ENCODE data around the gene KRT15.

KRT15 gene

DNA sequence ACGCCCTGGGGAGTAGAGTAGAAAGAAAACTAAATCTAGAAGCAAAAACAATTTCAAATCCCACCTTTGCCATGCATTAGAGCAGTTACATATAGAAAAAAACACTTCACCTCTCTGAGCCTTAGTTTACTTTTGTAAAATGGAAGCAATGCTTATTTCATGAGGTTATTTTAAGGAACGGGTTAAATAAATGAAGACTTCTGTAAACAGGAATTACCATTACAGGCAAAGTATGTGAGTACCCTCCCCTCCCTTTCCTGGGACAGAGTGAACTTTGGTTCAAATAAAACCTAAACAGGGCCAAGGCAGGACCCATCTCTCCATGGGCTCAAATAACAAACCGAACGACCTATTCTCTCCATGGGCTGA is 4.5 kb upstream of the KRT15 start:
- DNase-seq, result no peak

DNA sequence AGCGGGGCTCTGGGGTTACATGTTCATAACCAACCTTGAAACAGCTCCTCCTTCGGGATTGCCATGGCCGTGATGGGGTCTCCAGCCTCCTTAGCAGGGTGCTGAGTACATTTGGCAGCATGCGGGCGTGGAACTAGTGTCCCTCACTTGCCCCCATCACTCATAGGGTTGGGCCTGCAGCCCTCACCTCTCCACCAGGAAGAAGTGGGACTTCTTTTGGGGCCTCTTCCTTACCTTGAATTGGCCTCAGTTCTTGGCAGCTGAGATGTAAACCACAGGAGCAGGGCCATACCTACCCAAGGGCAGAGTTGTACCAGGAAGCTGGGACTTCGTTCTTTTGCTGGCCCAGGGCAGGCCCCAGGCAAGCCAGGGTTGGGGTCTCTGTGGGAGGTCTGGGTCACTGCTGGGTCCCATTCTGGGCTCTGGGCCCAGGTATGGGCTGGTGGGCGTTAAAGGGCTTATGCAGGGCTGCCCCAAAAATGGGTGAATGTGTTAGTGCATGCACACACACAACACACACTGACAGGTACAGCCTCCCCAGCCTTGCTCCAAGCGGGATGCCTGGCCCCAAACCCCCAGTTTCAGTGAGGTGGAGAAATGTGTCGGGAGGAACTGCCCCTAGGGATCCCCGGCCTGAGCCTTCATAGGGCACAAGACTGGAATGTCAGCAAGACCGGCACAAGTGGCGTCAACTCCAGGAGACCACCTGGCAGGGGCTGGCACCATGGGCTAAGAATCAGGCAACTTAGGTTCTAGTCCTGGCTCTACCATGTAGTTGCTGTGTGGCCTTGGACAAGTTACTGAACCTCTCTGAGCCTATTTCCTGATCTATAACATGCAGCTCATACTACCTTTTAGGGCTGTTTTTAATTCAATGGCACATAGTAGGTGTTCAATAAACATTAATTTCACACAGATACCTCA is 3.9 kb upstream of the KRT15 start:
- no peak for DNase-seq

DNA sequence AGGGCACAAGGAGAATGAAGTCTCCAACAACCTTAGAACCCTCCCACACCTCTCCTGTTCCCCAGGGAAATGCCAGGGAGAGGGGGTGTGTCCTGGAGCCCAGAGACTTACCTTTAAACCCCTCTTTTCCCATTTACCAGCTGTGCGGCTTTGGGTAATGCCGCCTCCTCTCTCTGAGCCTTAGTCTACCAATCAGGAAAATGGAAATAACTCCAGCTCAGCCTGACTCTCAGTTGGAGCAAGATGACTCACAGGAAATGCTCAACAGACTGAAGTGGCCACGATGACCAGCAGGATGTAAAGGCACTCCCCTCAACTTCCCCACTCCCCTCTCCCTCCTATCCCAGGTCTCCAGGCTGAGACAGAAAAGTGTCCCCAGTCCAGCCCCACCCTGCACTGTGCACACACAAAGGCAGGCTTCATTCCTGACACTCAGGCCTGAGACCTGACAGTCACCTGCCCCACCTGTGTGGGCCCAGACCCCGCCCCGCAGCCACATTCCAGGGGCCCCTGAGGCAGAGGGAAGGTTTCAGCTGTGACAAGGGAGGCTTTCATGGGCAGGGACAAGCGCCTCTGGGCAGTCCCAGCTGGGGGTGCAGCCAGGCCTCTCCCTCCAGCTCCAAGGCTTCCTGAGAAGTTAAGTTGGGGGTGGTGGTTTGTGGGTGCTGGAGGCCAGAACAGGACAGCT is 3.0 kb upstream of the KRT15 start:
- no peak for DNase-seq

DNA sequence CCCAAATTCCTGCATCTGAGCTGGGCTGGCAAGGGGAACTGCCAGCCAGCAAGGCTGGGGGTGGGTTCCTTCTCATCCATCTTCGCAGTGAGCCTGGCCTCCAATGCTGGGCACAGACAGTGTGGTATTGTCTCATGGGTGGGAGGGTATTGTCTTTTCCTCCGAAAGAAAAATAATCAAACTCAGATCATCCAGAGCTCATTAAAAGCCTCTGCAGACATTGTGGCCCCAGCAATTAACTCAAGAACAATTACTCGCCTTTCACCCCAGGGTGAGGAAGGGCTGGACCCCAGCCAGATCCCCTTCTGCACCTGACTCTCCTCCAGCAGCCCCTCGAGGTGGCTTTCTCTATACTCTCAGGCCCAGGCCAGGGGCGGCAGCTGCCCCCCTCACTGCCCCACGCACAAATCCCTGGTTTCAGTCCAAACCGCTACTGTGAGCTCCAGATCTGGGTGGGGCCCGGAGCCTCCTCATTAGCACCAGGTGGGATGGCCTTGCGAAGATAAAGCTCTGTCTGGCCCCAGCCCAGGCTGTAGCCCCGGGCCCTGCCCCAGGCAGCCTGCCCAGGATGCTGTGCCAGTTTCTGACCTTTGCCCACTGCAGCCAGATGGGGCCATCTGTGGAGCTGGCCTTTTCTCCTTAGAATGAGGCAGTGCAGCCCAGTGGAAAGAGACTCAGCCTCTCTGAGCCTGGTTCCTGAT is 2.3 kb upstream of the KRT15 start:
- DNase-seq, result no peak

DNA sequence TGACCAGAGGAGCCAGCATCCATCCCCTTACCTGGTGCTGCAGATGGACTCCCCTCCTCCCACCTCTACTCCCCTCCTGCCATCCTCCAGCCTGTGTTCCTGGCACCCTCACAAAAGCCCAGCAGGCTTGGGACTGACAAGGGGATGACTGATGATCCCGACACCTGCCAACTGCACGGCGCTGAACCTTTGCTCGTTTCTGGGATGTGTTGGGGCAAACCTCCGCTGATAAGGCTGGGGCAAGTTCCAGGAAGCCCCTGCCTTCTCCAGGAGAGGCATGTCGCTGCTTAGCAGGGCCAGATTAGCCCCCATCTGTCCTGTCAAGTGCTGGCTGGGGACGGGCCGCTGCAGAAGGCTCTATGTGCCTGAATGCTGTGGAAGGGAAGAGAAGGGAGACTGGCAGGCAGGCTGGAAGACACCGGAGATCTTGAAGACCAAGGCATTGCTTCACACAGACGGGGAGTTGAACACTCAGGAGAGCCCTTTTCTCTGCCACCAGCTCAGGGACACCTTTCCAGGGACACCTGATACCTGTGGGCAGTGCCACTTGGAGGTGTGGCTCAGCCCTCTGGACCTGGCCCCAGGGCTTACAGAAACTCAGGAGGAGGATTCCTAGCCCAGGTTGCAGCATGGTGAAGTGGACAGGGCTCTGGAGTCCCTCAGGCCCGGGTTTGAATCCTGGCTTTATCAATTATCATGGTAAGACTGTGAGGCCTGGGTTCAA is 973 bp upstream of the KRT15 start:
- DNase-seq, result no peak

DNA sequence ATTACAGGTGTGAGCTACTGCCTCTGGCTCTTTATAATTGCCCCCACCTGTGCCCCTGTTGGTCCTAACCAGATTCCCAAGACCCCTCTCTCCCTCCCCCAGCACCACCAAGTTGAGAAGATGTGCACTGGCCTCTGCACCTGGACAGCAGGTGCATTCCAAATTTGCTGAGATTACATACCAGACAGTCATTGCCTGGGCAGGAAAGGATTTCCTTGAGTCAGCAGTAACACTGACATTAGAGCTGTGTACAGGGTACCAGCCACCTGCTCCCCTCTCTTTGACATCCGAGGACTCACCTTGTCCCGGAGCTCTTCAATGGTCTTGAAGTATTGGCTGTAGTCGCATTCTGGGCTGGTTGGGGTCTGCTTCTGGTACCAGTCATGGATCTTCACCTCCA is 659 bp downstream of the KRT15 start:
- DNase-seq, result no peak

DNA sequence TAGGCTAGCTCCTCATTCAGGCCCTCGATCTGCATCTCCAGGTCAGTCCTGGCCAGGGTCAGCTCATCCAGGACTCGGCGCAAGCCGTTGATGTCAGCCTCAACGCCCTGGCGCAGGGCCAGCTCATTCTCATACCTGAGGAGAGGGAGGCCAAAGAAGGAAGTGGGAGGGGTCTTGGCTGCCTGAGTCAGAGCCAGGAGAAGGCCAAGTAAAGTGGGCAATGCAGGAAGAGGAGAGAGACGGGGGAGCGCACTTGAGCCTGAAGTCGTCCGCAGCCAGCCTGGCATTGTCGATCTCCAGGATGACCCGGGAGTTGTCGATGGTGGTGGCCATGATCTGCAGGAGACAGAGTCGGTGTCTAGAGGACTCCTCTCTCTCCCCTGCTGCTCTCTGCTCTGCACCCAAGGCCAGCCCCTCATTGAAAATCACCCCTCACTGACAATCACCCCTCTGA is 1.8 kb downstream of the KRT15 start:
- DNase-seq, result no peak

DNA sequence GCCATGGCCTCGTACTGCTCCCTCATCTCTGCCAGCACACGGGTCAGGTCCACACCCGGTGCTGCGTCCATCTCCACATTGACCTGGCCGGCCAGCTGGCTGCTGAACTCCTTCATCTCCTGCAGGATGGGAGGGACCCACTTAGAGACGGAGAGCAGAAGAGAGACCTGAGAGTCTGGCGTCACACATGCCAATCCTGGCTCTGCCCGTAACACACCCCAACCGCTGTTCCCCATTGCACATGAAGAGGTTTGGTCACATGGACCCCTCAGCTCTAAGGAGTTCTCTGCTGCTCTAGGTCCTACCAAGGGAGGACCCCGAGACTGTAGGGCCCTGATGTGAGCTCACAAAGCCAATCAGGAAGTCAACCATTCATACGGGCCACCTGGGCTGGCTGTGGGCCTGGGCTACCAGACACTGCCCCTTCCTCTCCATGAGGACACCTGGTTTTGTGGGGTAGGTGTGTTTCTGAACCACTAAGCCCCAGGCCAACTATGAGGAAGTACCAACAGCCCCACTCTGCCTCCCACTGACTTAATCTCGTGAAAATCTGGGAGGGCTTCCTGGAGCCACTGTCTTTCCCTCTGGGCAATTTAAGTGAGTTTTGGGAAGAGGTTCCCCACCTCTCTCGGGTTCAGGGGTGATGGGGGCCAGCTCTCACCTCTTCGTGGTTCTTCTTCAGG is 2.4 kb downstream of the KRT15 start:
- no peak for DNase-seq

DNA sequence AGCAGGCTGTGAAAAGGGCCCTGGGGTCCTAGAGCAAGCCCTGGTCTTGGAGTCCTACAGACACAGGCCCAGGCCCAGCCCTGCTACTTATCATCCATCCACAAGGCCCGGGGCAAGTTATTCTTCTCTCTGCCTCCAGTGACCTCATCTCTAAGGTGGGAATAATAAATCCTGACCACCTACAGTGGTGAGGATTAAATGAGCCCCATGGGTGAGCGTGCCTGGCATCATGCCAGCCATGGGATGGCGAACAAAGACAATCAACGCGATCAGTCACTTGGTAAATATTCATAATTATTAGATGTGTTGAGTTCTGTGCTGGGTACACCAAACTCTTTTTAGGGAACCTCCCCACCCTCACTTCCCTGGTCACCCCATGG is 5.5 kb downstream of the KRT15 start:
- no peak for DNase-seq

DNA sequence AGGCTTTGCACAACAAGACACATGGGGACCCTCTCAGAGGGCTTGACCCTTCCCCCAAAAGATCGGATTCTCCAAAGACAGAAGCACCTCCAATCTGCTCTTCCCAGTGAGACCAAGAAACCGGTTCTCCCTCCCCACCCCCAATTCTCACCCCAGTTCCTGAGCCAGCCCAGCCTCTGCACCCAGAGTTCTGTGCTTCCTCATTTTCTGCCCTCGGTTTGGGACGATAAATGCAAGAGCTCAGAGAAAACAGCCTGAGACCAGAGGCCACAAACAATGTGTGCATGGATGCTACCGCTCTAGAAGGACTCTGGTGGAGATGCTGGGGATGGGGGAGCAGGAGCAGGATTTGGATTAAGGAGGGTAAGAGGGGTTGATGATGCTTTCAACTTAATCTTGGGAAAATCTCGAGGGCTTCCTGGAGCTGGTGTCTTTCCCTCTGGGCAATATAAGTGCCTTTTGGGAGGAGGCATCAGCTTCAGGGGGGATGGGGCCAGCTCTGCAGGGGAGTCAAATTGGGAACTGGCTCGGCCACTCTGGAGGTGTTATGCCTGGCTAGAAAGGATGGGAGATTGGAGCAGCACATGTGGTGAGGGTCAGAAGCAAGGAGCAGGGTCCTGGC is 6.0 kb downstream of the KRT15 start:
- no peak for DNase-seq

DNA sequence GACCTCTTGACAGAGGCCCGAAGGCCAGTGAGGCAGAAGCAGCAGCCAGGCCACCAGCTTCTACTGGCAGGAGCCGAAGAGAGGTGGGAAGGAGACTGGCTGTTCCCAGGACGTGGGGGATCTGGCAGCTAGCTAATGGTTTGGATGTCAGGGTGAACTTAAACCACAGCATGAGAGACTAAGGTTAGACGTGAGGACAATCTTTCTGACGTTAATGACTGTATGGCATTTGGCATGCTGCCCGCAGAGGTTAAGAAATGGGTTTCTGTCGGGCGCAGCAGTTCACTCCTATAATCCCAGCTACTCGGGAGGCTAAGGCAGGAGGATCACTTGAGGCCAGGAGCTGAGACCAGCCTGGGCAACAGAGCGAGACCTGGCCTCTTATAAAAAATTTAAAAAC is 7.0 kb downstream of the KRT15 start:
- no peak for DNase-seq

DNA sequence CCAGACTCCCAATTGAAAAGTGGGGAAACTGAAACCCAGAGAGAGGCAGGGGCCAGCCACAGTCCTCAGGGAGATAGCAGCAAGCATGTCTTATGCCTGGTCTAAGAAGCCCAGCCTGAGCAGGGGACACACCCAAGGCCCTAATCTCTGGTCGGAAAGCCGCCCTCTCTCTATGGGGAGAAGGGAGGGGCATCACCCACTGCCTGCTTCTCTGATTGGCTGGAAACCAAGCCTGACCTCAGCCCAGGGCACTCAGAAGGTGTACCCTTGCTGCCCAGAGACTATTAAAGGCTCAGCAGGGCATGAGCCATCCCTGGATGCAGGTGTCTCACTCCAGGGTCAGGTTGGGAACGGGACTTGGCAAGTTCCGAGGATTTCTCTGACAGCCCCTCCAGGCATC is 7.6 kb downstream of the KRT15 start:
- DNase-seq, result no peak

DNA sequence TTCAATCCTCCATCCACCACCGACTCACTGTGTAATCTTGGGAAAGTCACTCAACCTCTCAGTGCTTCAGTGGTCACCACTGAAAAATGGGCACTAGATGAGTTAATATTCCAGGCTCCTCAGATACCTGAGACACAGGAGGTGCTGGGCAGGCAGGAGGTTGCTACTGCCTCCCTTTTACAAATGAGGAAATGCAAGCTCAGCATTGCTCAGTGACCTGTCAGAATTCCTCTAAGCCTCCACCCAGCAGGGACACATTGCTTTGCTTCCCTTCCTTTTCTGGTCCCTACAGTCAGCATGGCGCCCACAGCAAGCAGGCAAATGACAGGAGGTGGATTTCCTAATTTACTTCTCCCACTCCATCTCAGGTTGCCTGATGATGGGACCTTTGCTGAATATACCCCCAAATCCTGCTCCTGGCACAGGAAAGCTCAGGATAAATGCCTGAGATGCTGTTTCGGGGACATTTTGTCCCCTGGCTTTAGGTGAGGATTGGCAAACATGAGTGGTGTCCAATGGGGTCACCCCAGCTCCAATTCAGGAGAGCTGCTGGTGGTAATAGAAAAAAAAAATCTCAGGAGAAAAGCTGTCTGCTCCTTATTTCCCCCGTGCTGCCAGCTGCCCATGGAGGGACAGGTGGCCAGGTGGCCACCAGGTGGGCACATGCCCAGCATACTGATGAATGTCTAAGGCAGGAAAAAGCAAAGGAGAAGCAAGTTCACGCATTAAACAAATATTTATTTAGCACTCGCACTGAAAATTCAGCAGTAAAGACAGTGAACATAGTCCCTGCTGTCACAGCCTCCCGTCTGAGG is 8.2 kb downstream of the KRT15 start:
- DNase-seq, result no peak

DNA sequence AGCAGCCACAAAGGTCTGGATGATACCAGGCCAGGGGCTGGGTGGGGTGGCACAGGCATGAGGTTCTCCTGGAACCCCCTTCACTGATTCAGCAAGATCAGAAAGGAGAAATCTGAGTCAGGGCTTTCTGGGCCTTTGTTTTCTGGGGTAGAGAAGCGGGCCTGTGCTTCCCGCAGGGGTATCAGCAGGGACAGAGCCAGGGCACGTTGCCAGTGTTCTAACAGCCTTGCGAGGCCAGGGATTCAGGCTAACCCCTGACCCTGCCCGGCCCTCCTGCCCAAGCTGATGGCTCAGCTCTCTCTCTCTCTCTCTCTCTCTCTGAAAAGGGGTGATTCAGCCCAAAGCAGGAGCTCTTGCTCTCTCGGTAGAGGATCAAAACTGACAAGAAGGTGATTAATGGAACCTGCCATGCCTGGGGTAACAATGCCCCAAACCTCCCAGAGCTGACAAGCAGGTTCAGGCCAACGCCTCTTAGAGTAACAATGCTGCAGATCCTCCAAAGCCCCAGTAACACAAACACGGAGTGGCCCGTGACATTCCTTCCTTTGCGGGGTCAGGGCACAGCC is 11.3 kb downstream of the KRT15 start:
- no peak for DNase-seq

DNA sequence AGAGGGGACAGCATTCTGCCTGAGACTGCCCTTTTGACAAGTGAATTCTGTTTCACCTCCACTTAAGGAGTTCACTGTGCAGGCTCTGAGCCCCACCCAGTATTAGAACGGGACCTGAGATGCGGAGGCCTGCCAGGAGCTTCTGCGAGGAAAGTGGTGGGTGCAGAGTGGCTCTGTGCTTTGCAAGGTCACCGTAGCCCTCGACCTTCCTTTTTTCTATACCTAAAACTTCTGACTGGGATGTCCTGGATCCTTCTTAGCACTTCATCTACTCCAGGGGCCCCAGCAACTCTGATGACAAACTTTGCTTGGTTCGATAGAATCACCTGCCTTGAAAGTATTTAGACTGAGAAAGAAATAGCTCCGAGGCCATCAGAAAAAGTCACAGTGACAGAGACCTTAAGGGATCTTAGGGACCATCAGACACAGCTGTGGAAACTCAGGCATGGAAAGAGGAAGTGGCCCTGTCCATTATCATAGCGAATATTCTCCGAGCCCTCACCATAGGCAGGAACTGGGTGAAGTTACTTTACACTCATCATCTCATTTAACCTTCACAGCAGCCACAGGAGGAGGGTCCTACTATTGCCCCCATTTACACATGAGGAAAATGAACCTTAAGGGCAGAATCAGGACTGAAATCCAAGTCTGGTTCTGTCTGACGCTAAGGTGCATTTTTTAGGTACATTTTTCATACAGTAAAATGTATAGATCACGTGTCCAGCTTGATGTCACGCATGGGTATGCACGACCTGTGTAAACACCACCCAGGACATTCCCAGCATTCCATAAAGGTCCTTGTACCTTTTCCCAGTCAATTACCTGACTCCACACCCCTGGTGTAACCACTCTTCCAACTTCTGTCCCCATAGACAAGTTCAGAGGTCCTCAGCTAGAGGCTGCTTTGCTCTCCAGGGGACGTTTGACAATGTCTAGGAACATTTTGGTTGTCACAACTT is 12.6 kb downstream of the KRT15 start:
- DNase-seq, result no peak

DNA sequence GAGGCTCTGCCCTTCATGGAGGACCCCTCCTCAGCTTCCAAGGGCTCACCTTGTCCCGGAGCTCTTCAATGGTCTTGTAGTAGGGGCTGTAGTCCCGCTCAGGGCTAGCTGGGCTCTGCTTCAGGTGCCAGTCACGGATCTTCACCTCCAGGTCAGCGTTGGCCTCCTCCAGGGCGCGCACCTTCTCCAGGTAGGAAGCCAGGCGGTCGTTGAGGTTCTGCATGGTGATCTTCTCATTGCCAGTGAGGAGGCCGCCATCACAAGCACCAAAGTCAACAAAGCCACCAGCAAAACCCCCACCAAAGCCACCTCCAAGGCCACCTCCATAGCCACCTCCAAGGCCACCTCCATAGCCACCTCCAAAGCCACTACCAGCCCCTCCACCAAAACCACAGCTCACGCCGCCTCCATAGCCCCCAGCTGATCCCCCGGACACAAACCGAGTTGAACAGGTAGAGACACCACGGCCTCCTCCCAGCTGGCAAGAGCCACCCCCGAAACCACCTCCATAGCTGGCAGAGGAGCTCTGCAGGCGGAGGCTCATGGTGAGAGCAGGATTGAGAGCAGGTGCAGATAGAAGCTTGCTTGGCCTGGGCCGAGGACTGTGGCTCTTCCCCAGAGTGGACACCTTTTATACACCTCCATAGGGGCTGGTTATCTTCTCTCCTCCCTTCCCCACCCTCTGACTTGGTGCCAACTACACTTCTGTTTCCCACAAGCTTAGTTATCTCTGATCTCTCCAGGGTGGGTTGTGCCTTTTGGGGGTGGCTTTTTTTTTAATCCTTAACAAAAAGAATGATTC is 13.5 kb downstream of the KRT15 start, which contains the start of gene KRT13:
TSS of gene KRT13 (minus strand) at position 606 of the 802 bp plus-strand sequence. CDS start at position 544, 62 bp downstream.
- DNase-seq, result no peak

DNA sequence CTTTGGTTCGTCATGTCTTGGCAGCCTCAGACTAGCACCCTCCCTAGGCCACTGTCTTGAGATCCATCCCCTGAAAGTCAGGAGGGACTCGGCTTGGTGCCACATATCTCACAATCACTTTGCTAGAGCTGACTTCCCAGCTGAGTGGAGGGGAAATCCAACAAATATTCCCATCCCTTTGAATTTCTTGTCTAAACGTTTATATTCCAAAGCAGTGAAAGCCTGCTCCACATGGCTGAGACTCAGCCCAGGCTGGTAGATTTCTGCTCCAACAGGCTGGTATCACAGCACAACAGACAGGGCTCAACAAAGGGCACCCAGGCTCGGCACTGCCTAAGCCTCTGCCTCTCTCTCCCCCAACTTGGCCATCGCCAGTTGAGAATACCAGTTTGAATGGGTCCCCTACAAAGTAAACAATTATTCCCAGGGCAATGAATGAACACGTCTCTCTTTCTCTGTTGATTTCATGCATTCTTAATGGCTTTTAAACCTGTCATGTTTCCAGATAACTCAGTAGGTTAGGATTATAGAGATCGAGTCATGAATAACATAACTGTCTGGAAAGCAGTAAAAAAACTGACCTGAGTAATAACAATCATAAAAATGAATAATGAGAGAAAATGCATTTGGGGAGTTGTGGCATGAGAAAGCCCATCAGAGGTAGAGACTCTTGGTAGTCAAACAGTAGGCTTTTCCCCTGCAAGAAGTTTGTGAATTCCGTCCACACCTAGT is 14.3 kb downstream of the KRT15 start:
- no peak for DNase-seq

DNA sequence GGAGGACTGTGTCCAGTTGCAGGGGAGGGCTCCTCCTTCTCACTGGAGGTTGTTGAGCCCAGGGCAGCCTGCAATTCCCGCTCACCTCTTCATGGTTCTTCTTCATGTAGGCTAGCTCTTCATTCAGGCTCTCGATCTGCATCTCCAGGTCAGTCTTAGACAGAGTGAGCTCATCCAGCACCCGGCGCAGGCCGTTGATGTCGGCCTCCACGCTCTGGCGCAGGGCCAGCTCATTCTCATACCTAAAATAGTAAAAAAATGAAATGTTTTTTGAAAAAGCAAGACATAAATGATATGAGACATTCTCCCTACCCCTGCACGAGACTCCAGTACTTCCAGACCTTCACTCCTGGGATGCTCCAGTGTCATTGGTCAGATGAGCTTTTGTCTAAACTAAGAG is 15.5 kb downstream of the KRT15 start:
- no peak for DNase-seq

Data from SHP77 treated with DMSO at 0.1 percent for 48 hours (cell line).